ENCODE data around the gene LIAS. TPM values are rescaled to one million over a fixed set of nuclear protein-coding genes. Genes with fewer than 3 reads are reported as not detected.

The LIAS gene
- 10.3 to 13.6 TPM (median 10.5 TPM) in 5 replicates for total RNA-seq (2022; extraction: Qiagen RNA extraction)

GRCh38 chr4:39458505-39459300 is at the start of gene LIAS, which contains the start of gene RPL9:
Gene LIAS (plus strand): TSS chr4:39459056. CDS start chr4:39459118, 62 bp downstream.
Gene RPL9 (minus strand): TSS chr4:39458922. CDS start chr4:39458439, 483 bp downstream.

GRCh38 chr4:39527296-39528060 is 68.6 kb downstream of the LIAS start, which contains the start of gene UGDH:
Gene UGDH (minus strand): TSS chr4:39527439. CDS start chr4:39521512, 5,927 bp downstream.

Other genes starting within 250 kb of the LIAS start
- 16.5 to 21.2 TPM (median 17.7 TPM) in 5 replicates for gene RFC1, start 92.7 kb upstream of the LIAS start, total RNA-seq (2022; extraction: Qiagen RNA extraction)
- gene KLB, start 52.1 kb upstream of the LIAS start, total RNA-seq (2022; extraction: Qiagen RNA extraction): 0.08 to 0.16 TPM (median 0.13 TPM) in 5 replicates
- gene RPL9, start 134 bp upstream of the LIAS start, total RNA-seq (2022; extraction: Qiagen RNA extraction): 840 to 1,784 TPM (median 893 TPM) in 5 replicates
- gene UGDH, start 68.4 kb downstream of the LIAS start, total RNA-seq (2022; extraction: Qiagen RNA extraction): 181 to 271 TPM (median 209 TPM) in 5 replicates
- gene SMIM14, start 179.8 kb downstream of the LIAS start, total RNA-seq (2022; extraction: Qiagen RNA extraction): 14.2 to 17.7 TPM (median 15.7 TPM) in 5 replicates
- 71.6 to 82.6 TPM (median 76.4 TPM) in 5 replicates for gene UBE2K, start 239.1 kb downstream of the LIAS start, total RNA-seq (2022; extraction: Qiagen RNA extraction)